BLaER1 treated with 17β-estradiol and CSF1 and Interleukin-3, amounts not matched to agents 10 nM and 100 nM (cell line): Measurements from ENCODE around the gene FANCI.
A peak's percentile ranks its signal among the peaks of the same experiment; 100 is the strongest.

ENCODE experiments used
- H3K27ac ChIP-seq, 11 experiments: shearing (Covaris generic); formaldehyde crosslinking; 2 replicates each; pipeline ENCODE4 v1.8.1; 2022
- H3K27me3 ChIP-seq, 11 experiments: shearing (Covaris generic); formaldehyde crosslinking; 2 replicates each; pipeline ENCODE4 v1.8.1; 2022
- H3K36me3 ChIP-seq, 11 experiments: shearing (Covaris generic); formaldehyde crosslinking; 2 replicates each; pipeline ENCODE4 v1.8.1; 2022
- H3K4me1 ChIP-seq, 10 experiments: shearing (Covaris generic); formaldehyde crosslinking; 2 replicates each; pipeline ENCODE4 v1.8.1; 2022
- H3K4me2 ChIP-seq, 11 experiments: shearing (Covaris generic); formaldehyde crosslinking; 2 replicates each; pipeline ENCODE4 v1.8.1; 2022
- H3K4me3 ChIP-seq, 10 experiments: shearing (Covaris generic); formaldehyde crosslinking; 2 replicates each; pipeline ENCODE4 v1.8.1; 2022
- H3K9ac ChIP-seq, 11 experiments: shearing (Covaris generic); formaldehyde crosslinking; 2 replicates each; pipeline ENCODE4 v1.8.1; 2022
- H3K9me3 ChIP-seq, 11 experiments: shearing (Covaris generic); formaldehyde crosslinking; replicated peaks in 1 of 11; 2 replicates each; pipeline ENCODE4 v1.8.1; 2022
- H4K20me1 ChIP-seq, 11 experiments: shearing (Covaris generic); formaldehyde crosslinking; 2 replicates each; pipeline ENCODE4 v1.8.1; 2022
- Cebpa-rat ChIP-seq, 11 experiments: shearing (Covaris generic); IDR thresholded peaks; 2 replicates each; pipeline ENCODE4 v1.8.1; 2022

FANCI gene

GRCh38 chr15:89321521-89322410 lies 78.0 kb downstream of the FANCI start:
- Histone ChIP-seq H3K4me3 (no peak overlapping the region), H3K9ac (no peak overlapping the region), H3K27ac (no peak overlapping the region), H3K4me2 (no peak overlapping the region), H4K20me1 (peaks cover 93 to 100% (median 97%) of the 10 kb centered on the region in 11 experiments), H3K9me3 (no peaks in the 10 kb centered on the region), H3K27me3 (no peaks in the 10 kb centered on the region), H3K4me1 (peaks cover 2 to 47% (median 29%) of the 10 kb centered on the region in 10 experiments; a peak in 18 of 20 replicates), H3K36me3 (peaks cover 97 to 100% (median 98%) of the 10 kb centered on the region in 11 experiments)
- no peak for TF ChIP-seq Cebpa-rat (IDR thresholded peaks at IDR 0.05)

DNA sequence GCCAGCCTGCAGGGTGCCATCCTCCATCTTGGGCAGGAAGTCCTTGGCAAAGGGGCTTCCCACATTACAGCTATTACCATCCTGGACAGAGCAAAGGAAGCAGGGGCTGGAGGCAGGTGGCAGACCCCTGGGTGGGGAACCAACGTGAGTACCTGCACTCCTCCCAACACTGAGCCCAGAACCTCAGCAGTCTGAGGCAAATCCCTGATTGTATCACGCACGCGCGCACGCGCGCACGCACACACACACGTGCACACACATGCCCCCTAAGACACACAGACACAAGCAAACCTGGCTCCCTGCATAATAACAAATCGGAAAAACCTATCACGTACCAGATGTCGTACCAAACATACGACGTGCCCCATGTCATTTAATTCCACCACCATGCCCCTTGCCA lies 79.0 kb downstream of the FANCI start:
- no peak overlapping the region for H3K27ac ChIP-seq
- no peak overlapping the region for H3K4me3 ChIP-seq
- peaks cover 97 to 100% (median 98%) of the 10 kb centered on the region in 11 experiments for H3K36me3 ChIP-seq
- no peak overlapping the region for H3K9ac ChIP-seq
- peaks cover 95 to 100% (median 97%) of the 10 kb centered on the region in 11 experiments for H4K20me1 ChIP-seq
- peaks cover 0 to 51% (median 34%) of the 10 kb centered on the region in 10 experiments; a peak in 17 of 20 replicates for H3K4me1 ChIP-seq
- no peak for TF ChIP-seq Cebpa-rat (IDR thresholded peaks at IDR 0.05)
- no peaks in the 10 kb centered on the region for H3K9me3 ChIP-seq
- H3K4me2 ChIP-seq: no peak overlapping the region
- H3K27me3 ChIP-seq: no peaks in the 10 kb centered on the region

DNA sequence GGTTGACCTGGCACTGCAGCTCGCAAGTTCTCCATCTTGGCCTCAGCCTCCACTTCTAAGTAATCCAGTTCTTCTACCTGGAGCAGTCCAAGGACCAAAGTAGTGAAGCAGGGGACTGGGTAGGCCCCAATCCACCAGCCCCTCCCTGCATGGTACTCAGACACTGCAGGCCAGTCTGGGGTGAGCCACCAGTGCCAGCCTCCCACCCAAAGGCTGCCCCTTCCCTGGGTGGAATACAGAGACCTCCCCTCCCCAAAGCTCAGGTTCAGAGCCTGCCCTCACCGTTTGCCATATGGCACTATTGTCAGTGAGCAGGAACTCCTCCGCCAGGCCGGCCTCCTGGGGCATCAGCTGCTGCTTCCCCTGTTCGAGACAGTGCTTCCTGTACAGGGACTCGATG lies 80.0 kb downstream of the FANCI start:
- H3K4me1 ChIP-seq: peaks cover 4 to 56% (median 38%) of the 10 kb centered on the region in 10 experiments; a peak in 17 of 20 replicates
- H3K4me2 ChIP-seq: peak overlapping the region in 6 of 11 experiments; percentile 6 to 54 (median 43); a peak in 10 of 22 replicates
- no peak overlapping the region for H3K4me3 ChIP-seq
- H3K9me3 ChIP-seq: no peaks in the 10 kb centered on the region
- H3K27me3 ChIP-seq: no peaks in the 10 kb centered on the region
- peak overlapping the region in 8 of 11 experiments; percentile 0 to 49 (median 32); a peak in 12 of 22 replicates for H3K27ac ChIP-seq
- H3K36me3 ChIP-seq: peaks cover 97 to 100% (median 98%) of the 10 kb centered on the region in 11 experiments
- peak overlapping the region in 8 of 11 experiments; percentile 7 to 61 (median 46); a peak in 7 of 22 replicates for H3K9ac ChIP-seq
- peaks cover 95 to 100% (median 98%) of the 10 kb centered on the region in 11 experiments for H4K20me1 ChIP-seq
- no peak for TF ChIP-seq Cebpa-rat (IDR thresholded peaks at IDR 0.05)

DNA sequence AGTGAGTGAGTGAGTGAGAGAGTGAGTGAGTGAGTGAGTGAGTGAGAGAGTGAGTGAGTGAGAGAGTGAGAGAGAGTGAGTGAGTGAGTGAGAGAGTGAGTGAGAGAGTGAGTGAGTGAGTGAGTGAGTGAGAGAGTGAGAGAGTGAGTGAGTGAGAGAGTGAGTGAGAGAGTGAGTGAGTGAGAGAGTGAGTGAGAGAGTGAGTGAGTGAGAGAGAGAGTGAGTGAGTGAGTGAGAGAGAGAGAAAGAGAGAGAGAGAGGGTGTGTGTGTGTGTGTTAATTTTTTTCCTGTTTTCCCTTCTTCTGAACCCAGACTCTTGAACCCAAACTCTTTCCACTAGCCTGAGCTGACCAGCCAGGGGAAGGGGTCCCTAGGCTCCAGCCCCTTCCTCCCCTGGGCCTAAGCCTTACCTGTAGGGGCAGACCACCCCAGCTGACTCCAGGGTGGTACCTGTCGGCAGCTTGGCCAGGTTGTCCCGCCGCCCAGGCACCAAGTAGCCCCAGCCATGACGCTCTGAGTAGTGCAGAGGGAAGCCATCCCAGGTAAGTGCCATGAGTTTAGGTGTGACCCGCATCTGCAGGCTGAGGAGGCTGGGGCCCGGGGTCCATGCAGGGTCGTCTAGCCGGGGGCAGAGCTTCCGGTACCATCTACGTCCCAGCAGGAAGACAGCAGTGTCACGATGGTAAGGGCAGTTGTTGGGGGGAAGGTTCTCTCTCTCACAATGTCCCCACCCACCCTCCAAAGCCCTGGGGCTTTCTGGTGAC lies 81.4 kb downstream of the FANCI start:
- H3K9ac ChIP-seq: no peak overlapping the region
- H3K4me3 ChIP-seq: no peak overlapping the region
- peak overlapping the region in 4 of 11 experiments; percentile 3 to 54 (median 24); a peak in 3 of 22 replicates for H3K4me2 ChIP-seq
- peaks cover 95 to 100% (median 98%) of the 10 kb centered on the region in 11 experiments for H4K20me1 ChIP-seq
- H3K4me1 ChIP-seq: peaks cover 18 to 59% (median 46%) of the 10 kb centered on the region in 10 experiments
- no peaks in the 10 kb centered on the region for H3K27me3 ChIP-seq
- no peak overlapping the region for H3K27ac ChIP-seq
- H3K36me3 ChIP-seq: peaks cover 97 to 100% (median 98%) of the 10 kb centered on the region in 11 experiments
- H3K9me3 ChIP-seq: no peaks in the 10 kb centered on the region
- TF ChIP-seq Cebpa-rat (IDR thresholded peaks at IDR 0.05): no peak

- H3K9me3 ChIP-seq: no peaks in the 10 kb centered on the region
- peaks cover 28 to 70% (median 55%) of the 10 kb centered on the region in 10 experiments for H3K4me1 ChIP-seq
- H3K4me2 ChIP-seq: peak overlapping the region in 1 of 11 experiments; percentile 1; a peak in 1 of 22 replicates
- H3K36me3 ChIP-seq: peaks cover 97 to 100% (median 98%) of the 10 kb centered on the region in 11 experiments
- 0 out of 22 replicates have a peak overlapping the region, but pooled peaks of 1 of the 11 experiments have one; percentile 25 for H3K9ac ChIP-seq
- peaks cover 95 to 100% (median 98%) of the 10 kb centered on the region in 11 experiments for H4K20me1 ChIP-seq
- no peak overlapping the region for H3K27ac ChIP-seq
- no peaks in the 10 kb centered on the region for H3K27me3 ChIP-seq
- no peak overlapping the region for H3K4me3 ChIP-seq
- no peak for TF ChIP-seq Cebpa-rat (IDR thresholded peaks at IDR 0.05)
These were observed 82.5 kb downstream of the FANCI start for GRCh38 chr15:89326316-89326715.

DNA sequence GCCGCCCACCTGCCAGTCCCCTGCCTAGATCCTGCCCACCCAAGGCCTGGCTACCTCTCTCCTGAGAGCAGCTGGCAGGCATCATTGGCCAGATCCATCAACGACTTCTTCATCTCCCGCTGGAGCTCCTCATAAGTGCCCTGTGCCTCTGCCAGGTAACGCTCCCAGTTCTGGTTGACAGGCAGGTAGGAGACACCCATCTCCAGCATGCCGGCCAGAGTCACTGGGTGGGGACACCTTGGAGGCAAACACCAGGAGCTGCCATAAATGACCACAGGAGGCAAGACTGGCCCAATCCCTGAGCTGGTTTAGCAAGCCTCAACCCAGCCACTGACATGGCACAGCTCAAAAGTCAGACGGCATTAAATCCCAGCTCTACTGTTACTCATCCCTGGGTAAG lies 83.3 kb downstream of the FANCI start:
- Histone ChIP-seq H3K9me3 (no peaks in the 10 kb centered on the region), H3K4me1 (peaks cover 36 to 78% (median 63%) of the 10 kb centered on the region in 10 experiments), H3K4me3 (no peak overlapping the region), H3K4me2 (no peak overlapping the region), H3K27ac (no peak overlapping the region), H3K9ac (no peak overlapping the region), H4K20me1 (peaks cover 95 to 100% (median 98%) of the 10 kb centered on the region in 11 experiments), H3K36me3 (peaks cover 97 to 100% (median 98%) of the 10 kb centered on the region in 11 experiments), H3K27me3 (no peaks in the 10 kb centered on the region)
- no peak for TF ChIP-seq Cebpa-rat (IDR thresholded peaks at IDR 0.05)

DNA sequence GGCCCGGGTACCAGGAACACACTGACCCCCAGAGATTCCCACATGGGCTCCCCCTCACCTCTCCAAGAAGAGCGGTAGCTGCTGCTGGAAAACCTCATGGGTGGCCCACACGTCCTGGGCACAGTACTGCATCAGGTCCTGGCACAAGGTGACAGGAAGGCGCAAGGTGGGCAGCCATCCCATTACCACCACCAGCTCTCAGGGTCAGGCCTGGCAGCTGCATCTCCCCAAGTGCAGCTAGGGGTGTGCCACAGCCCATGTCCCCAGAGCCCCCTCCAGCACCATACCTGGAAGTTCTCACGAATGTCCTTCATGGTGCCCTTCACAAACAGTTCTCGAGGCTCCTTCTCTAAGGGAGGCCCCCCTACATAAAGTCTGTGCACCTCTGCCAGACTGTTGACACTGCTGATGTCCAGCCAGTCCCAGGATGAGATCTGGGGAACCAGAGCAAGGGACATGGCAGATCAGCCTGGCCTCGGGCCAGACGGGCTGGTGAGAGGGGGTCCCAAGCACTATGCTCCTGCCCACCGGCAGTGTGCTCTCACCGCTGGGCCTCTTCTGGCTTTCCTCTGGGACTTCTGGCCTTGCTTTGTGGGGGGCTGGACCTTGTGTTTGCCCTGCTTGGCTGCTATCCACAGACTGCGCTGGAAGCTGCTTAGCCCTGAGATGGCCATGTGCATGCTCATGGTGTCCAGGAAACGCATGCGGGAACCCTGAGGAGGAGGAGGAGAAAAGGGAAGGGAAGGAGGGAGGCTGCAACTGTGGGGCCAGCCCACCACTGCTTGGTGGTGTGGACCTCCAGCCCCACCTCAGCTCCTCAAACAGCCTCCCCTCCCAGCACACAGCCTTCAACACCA lies 84.8 kb downstream of the FANCI start:
- Histone ChIP-seq H3K9ac (0 out of 22 replicates have a peak overlapping the region, but pooled peaks of 3 of the 11 experiments have one; percentile 15 to 33 (median 30)), H3K27me3 (no peaks in the 10 kb centered on the region), H3K36me3 (peaks cover 92 to 100% (median 95%) of the 10 kb centered on the region in 11 experiments), H3K4me3 (no peak overlapping the region), H3K4me1 (peaks cover 49 to 89% (median 74%) of the 10 kb centered on the region in 10 experiments), H3K27ac (no peak overlapping the region), H3K9me3 (no peaks in the 10 kb centered on the region), H3K4me2 (peak overlapping the region in 4 of 11 experiments; percentile 81 to 97 (median 88); a peak in 6 of 22 replicates), H4K20me1 (peaks cover 93 to 100% (median 96%) of the 10 kb centered on the region in 11 experiments)
- no peak for TF ChIP-seq Cebpa-rat (IDR thresholded peaks at IDR 0.05)
